Hepatocyte (in vitro differentiated cells): ENCODE results near the gene DCLK3.

Experiments used
- EZH2 ChIP-seq: fragments of 200-600 bp; sonication (generic); IDR thresholded peaks from 2 replicates; pipeline ENCODE4 v1.6.1; 2016; ENCODE audit warnings: antibody characterized with exemption, mild to moderate bottlenecking, borderline replicate concordance
- TF ChIP-seq, protein P1 (sequence below): fragments of 200-600 bp; sonication (generic); IDR thresholded peaks from 2 replicates; pipeline ENCODE4 v1.5.1; 2016; ENCODE audit warnings: antibody characterized with exemption, mild to moderate bottlenecking; ENCODE audit not compliant: poor library complexity

DNA sequence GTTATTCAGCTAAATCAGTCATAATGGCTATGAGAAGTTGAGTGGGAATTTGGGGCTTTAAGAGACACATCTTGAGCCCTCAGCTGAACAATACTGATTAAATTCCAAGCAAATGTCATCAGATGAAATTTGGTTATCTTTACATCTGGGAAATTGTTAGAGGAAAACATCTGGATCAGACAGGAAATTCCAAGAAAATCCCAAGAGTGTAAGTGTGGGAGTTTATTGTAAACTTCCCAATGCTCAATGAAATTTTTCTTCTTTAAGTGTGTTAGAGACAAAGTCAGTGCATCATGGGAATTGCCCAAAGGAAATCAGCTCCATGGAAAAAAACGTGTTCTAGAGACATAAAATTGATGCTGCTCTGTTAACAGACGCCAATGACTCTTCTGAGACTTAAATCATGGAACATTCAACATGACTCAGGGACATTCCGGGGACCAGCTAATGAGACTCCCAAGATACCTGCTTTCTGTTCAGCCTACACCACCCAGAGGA is 19.8 kb upstream of the DCLK3 start:
- TF ChIP-seq, protein P1, sequence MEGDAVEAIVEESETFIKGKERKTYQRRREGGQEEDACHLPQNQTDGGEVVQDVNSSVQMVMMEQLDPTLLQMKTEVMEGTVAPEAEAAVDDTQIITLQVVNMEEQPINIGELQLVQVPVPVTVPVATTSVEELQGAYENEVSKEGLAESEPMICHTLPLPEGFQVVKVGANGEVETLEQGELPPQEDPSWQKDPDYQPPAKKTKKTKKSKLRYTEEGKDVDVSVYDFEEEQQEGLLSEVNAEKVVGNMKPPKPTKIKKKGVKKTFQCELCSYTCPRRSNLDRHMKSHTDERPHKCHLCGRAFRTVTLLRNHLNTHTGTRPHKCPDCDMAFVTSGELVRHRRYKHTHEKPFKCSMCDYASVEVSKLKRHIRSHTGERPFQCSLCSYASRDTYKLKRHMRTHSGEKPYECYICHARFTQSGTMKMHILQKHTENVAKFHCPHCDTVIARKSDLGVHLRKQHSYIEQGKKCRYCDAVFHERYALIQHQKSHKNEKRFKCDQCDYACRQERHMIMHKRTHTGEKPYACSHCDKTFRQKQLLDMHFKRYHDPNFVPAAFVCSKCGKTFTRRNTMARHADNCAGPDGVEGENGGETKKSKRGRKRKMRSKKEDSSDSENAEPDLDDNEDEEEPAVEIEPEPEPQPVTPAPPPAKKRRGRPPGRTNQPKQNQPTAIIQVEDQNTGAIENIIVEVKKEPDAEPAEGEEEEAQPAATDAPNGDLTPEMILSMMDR, result no peak
- TF ChIP-seq EZH2, result no peak
